H9 (cell line): ENCODE results near the gene NAT14. TPM values are rescaled to one million over a fixed set of nuclear protein-coding genes. Genes with fewer than 3 reads are reported as not detected.

Experiments used
- DNase-seq: peaks from one replicate; pipeline ENCODE4 v3.0.0-alpha.2; 2017
- H2AFZ ChIP-seq: one replicate; pipeline ENCODE4 v1.6.1; 2013; ENCODE audit warnings: mild to moderate bottlenecking, low read length, control low read depth, moderate library complexity
- H2AK5ac ChIP-seq: 2 replicates; pipeline ENCODE4 v1.6.1; 2013; ENCODE audit warnings: low read length, control low read depth, mixed read lengths; ENCODE audit not compliant: insufficient read length
- H2BK120ac ChIP-seq: one replicate; pipeline ENCODE4 v1.6.1; 2013; ENCODE audit warnings: low read depth, mild to moderate bottlenecking, low read length, control low read depth, inconsistent platforms; ENCODE audit not compliant: poor library complexity, severe bottlenecking
- H2BK12ac ChIP-seq: 2 replicates; pipeline ENCODE4 v1.6.1; 2013; ENCODE audit warnings: low read length, control low read depth, mixed read lengths, low read depth; ENCODE audit not compliant: insufficient read length
- H2BK15ac ChIP-seq: 2 replicates; pipeline ENCODE4 v1.6.1; 2013; ENCODE audit warnings: low read depth, low read length, control low read depth
- H2BK20ac ChIP-seq: one replicate; pipeline ENCODE4 v1.6.1; 2013; ENCODE audit warnings: low read depth, mild to moderate bottlenecking, low read length, control low read depth, inconsistent platforms; ENCODE audit not compliant: poor library complexity, severe bottlenecking
- H2BK5ac ChIP-seq: 2 replicates; pipeline ENCODE4 v1.6.1; 2013; ENCODE audit warnings: low read length, control low read depth, mixed read lengths; ENCODE audit not compliant: insufficient read length
- H3K14ac ChIP-seq: 2 replicates; pipeline ENCODE4 v1.6.1; 2013; ENCODE audit warnings: low read length, control low read depth; ENCODE audit not compliant: insufficient read depth
- H3K18ac ChIP-seq: 2 replicates; pipeline ENCODE4 v1.6.1; 2013; ENCODE audit warnings: low read depth, mild to moderate bottlenecking, mixed read lengths, low read length, control low read depth; ENCODE audit not compliant: insufficient read length
- H3K23ac ChIP-seq: 2 replicates; pipeline ENCODE4 v1.6.1; 2013; ENCODE audit warnings: low read length, control low read depth, mixed read lengths, low read depth; ENCODE audit not compliant: insufficient read length
- H3K23me2 ChIP-seq: 2 replicates; pipeline ENCODE4 v1.6.1; 2013; ENCODE audit warnings: low read depth, mild to moderate bottlenecking, mixed read lengths, low read length, control low read depth; ENCODE audit not compliant: insufficient read length, poor library complexity, severe bottlenecking
- H3K27ac ChIP-seq: 2 replicates; pipeline ENCODE4 v1.5.1; 2013; ENCODE audit warnings: low read length, control low read depth, mixed read lengths, low read depth; ENCODE audit not compliant: insufficient read length
- H3K27me3 ChIP-seq: 2 replicates; pipeline ENCODE4 v1.6.1; 2013; ENCODE audit warnings: low read length, control low read depth, inconsistent platforms; ENCODE audit not compliant: insufficient read depth
- H3K4ac ChIP-seq: 2 replicates; pipeline ENCODE4 v1.6.1; 2013; ENCODE audit warnings: low read depth, mild to moderate bottlenecking, control low read depth, inconsistent platforms, low read length, moderate library complexity
- H3K4me1 ChIP-seq: 2 replicates; pipeline ENCODE4 v1.6.1; 2013; ENCODE audit warnings: low read length, control low read depth, inconsistent platforms; ENCODE audit not compliant: insufficient read depth
- H3K4me2 ChIP-seq: 2 replicates; pipeline ENCODE4 v1.6.1; 2013; ENCODE audit warnings: low read length, control low read depth, mixed read lengths; ENCODE audit not compliant: insufficient read length, insufficient read depth
- H3K56ac ChIP-seq: 2 replicates; pipeline ENCODE4 v1.6.1; 2013; ENCODE audit warnings: low read depth, mild to moderate bottlenecking, mixed read lengths, low read length, control low read depth; ENCODE audit not compliant: insufficient read length
- H3K79me1 ChIP-seq: 2 replicates; pipeline ENCODE4 v1.6.1; 2013; ENCODE audit warnings: low read depth, mild to moderate bottlenecking, moderate library complexity, low read length, control low read depth, inconsistent platforms; ENCODE audit not compliant: insufficient read depth, poor library complexity, severe bottlenecking
- H3K79me2 ChIP-seq: 2 replicates; pipeline ENCODE4 v1.6.1; 2013; ENCODE audit warnings: low read length, control low read depth, inconsistent platforms; ENCODE audit not compliant: insufficient read depth
- H3K9ac ChIP-seq: 2 replicates; pipeline ENCODE4 v1.6.1; 2013; ENCODE audit warnings: low read length, control low read depth, mixed read lengths; ENCODE audit not compliant: insufficient read length; ENCODE audit errors: extremely low read depth
- H3K9me3 ChIP-seq: one replicate; pipeline ENCODE4 v1.6.1; 2013; ENCODE audit warnings: low read depth, low read length, inconsistent platforms; ENCODE audit not compliant: control insufficient read depth
- H3T11ph ChIP-seq: one replicate; pipeline ENCODE4 v1.6.1; 2013; ENCODE audit warnings: mild to moderate bottlenecking, low read length, control low read depth, inconsistent platforms
- H4K20me1 ChIP-seq: one replicate; pipeline ENCODE4 v1.6.1; 2013; ENCODE audit not compliant: control insufficient read depth, insufficient read length, insufficient read depth
- H4K5ac ChIP-seq: 2 replicates; pipeline ENCODE4 v1.6.1; 2013; ENCODE audit warnings: low read depth, mild to moderate bottlenecking, mixed read lengths, low read length, control low read depth; ENCODE audit not compliant: insufficient read length
- H4K8ac ChIP-seq: replicated peaks from 2 replicates; pipeline ENCODE4 v1.6.1; 2013; ENCODE audit warnings: low read length, control low read depth, mixed read lengths, low read depth; ENCODE audit not compliant: insufficient read length
- H4K91ac ChIP-seq: 2 replicates; pipeline ENCODE4 v1.6.1; 2013; ENCODE audit warnings: low read depth, mild to moderate bottlenecking, moderate library complexity, mixed read lengths, low read length, control low read depth; ENCODE audit not compliant: insufficient read length
- H3K27ac Mint-ChIP-seq, 3 experiments: 2 replicates in 2 of 3; 3 replicates in 1 of 3; pipeline ENCODE4 v1.8.0; 2020 to 2021; ENCODE audit warnings: mixed read lengths in 3 of 3, mild to moderate bottlenecking in 1 of 3, moderate library complexity in 1 of 3
- H3K27me3 Mint-ChIP-seq: 2 replicates; pipeline ENCODE4 v1.8.0; 2021; ENCODE audit warnings: low read depth, mild to moderate bottlenecking, moderate library complexity, mixed read lengths
- H3K36me3 Mint-ChIP-seq, 3 experiments: 2 replicates in 2 of 3; 3 replicates in 1 of 3; pipeline ENCODE4 v1.8.0; 2020 to 2021; ENCODE audit warnings: low read depth in 3 of 3, mixed read lengths in 3 of 3; ENCODE audit not compliant: insufficient read depth in 1 of 3
- H3K4me1 Mint-ChIP-seq, 2 experiments: 2 replicates each; pipeline ENCODE4 v1.8.0; 2020; ENCODE audit warnings: mixed read lengths in 2 of 2
- H3K4me3 Mint-ChIP-seq, 2 experiments: 2 replicates in 1 of 2; 3 replicates in 1 of 2; pipeline ENCODE4 v1.8.0; 2020 to 2021; ENCODE audit warnings: mild to moderate bottlenecking in 2 of 2, mixed read lengths in 2 of 2, moderate library complexity in 1 of 2
- H3K9me3 Mint-ChIP-seq, 2 experiments: 2 replicates in 1 of 2; 3 replicates in 1 of 2; pipeline ENCODE4 v1.8.0; 2020; ENCODE audit warnings: mild to moderate bottlenecking in 2 of 2, mixed read lengths in 2 of 2, moderate library complexity in 1 of 2
- WGBS: extraction: QIAGEN DNeasy Blood & Tissue Kit; methylation state at CpG from one replicate; pipeline ENCODE4 v1.1.7; 2013; ENCODE audit warnings: missing lambda C conversion rate, low lambda C conversion rate, mixed read lengths; ENCODE audit not compliant: insufficient read length; ENCODE audit errors: extremely low coverage; 5-methylcytosine and 5-hydroxymethylcytosine counted together
- total RNA-seq: library from RNA; stranded (reverse); gene quantifications from 2 replicates; pipeline ENCODE4 v1.2.1, GENCODE V29; 2021
- TF ChIP-seq, protein P1 (sequence below): fragments of 200-600 bp; sonication (generic); conservative IDR thresholded peaks from 3 replicates; pipeline ENCODE4 v1.8.0; 2021; ENCODE audit warnings: antibody characterized with exemption, mild to moderate bottlenecking

Gene NAT14
- total RNA-seq, 1 experiment from 2014 or later, result 51.2 TPM

DNA sequence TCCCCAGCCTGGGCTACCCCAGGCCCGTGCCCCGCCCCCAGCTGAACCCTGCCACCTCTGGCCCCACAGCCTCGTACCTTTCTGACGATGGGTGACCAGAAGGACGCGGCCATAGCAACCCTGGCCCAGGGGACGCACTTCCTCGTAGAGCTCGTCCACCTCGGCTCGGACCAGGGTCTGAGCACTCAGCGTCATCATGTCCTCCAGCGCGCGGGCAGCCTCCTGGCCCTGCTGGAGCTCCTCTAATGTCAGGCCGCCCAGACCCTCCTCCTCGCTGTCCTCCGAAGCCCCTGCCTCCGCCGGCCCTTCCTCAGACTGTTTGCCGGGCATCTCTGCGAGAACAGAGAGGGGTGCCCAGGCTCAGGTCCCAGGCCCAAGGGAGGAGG is 51.0 kb downstream of the NAT14 start:
- H2BK15ac ChIP-seq, result no peak overlapping the region
- H3K18ac ChIP-seq, result no peak overlapping the region
- H3K27me3 ChIP-seq, result no peaks in the 10 kb centered on the region

More for the DNA sequence above, 51.0 kb downstream of the NAT14 start:
- DNase-seq, result no peak
- Histone ChIP-seq H3K23me2 (no peaks in the 10 kb centered on the region), H3K79me2 (no peaks in the 10 kb centered on the region), H2AK5ac (no peak overlapping the region), H3K56ac (no peak overlapping the region), H4K20me1 (peaks cover 2% of the 10 kb centered on the region), H3K23ac (no peak overlapping the region), H3K4me1 (no peaks in the 10 kb centered on the region; the same call in 1 of the 2 replicates), H3K14ac (no peak overlapping the region), H3K4ac (no peak overlapping the region), H2BK12ac (no peak overlapping the region), H3K9ac (no peak overlapping the region), H2BK20ac (no peak overlapping the region), H3K4me2 (no peak overlapping the region), H4K8ac (no peak overlapping the region), H3K27ac (no peak overlapping the region), H3K79me1 (no peaks in the 10 kb centered on the region), H2BK120ac (no peak overlapping the region), H3T11ph (no peak overlapping the region), H3K9me3 (no peaks in the 10 kb centered on the region), H2AFZ (no peak overlapping the region), H4K5ac (no peak overlapping the region), H4K91ac (no peak overlapping the region), H2BK5ac (no peak overlapping the region)
- H3K4me1 Mint-ChIP-seq, result peaks cover 4 to 36% of the 10 kb centered on the region in 2 experiments; a peak in 3 of 4 replicates
- WGBS, result no CpG with 5 or more reads among the region's 22 CpGs
- H3K4me3 Mint-ChIP-seq, result no peak overlapping the region
- H3K27me3 Mint-ChIP-seq, result 0 out of 2 replicates have a peak, but pooled peaks cover 2% of the 10 kb centered on the region
- H3K9me3 Mint-ChIP-seq, result peaks cover 0 to 4% of the 10 kb centered on the region in 2 experiments; a peak in 2 of 5 replicates
- no peak overlapping the region for H3K27ac Mint-ChIP-seq
- peaks cover 0 to 6% (median 0%) of the 10 kb centered on the region in 3 experiments; a peak in 1 of 7 replicates for H3K36me3 Mint-ChIP-seq
- TF ChIP-seq, protein P1, sequence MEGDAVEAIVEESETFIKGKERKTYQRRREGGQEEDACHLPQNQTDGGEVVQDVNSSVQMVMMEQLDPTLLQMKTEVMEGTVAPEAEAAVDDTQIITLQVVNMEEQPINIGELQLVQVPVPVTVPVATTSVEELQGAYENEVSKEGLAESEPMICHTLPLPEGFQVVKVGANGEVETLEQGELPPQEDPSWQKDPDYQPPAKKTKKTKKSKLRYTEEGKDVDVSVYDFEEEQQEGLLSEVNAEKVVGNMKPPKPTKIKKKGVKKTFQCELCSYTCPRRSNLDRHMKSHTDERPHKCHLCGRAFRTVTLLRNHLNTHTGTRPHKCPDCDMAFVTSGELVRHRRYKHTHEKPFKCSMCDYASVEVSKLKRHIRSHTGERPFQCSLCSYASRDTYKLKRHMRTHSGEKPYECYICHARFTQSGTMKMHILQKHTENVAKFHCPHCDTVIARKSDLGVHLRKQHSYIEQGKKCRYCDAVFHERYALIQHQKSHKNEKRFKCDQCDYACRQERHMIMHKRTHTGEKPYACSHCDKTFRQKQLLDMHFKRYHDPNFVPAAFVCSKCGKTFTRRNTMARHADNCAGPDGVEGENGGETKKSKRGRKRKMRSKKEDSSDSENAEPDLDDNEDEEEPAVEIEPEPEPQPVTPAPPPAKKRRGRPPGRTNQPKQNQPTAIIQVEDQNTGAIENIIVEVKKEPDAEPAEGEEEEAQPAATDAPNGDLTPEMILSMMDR, result no peak
